Stomach (tissue), 9 donors: ENCODE measurements around the gene MRPS14. TPM values are rescaled to one million over a fixed set of nuclear protein-coding genes. Genes with fewer than 3 reads are reported as not detected.

Experiments used
- DNase-seq, 2 donors: peaks; one replicate each; pipeline versions ENCODE4 v3.0.0 to v3.0.0-alpha.2; 2013 to 2019
- H3K27ac ChIP-seq, 5 donors: fragments of 200-600 bp in 4 of 5; sonication (generic) in 4 of 5; one replicate each; pipeline ENCODE4 v1.5.1; 2013 to 2019; ENCODE audit warnings: mild to moderate bottlenecking in 1 of 5, moderate library complexity in 1 of 5
- H3K27me3 ChIP-seq, 3 donors: fragments of 200-600 bp; sonication (generic); one replicate each; pipeline ENCODE4 v1.5.1; 2017 to 2019; ENCODE audit warnings: mixed run types in 1 of 3
- H3K36me3 ChIP-seq, 4 donors: fragments of 200-600 bp; sonication (generic); 1 replicate in 3 of 4; 2 replicates in 1 of 4; pipeline ENCODE4 v1.5.1; 2016 to 2019
- H3K4me1 ChIP-seq, 4 donors: fragments of 200-600 bp; sonication (generic); one replicate each; pipeline ENCODE4 v1.5.1; 2016 to 2019
- H3K4me3 ChIP-seq, 4 donors: fragments of 200-600 bp; sonication (generic) in 3 of 4; one replicate each; pipeline ENCODE4 v1.5.1; 2016 to 2019; ENCODE audit warnings: mild to moderate bottlenecking in 1 of 4
- H3K9me3 ChIP-seq, 4 donors: fragments of 200-600 bp; sonication (generic); one replicate each; pipeline ENCODE4 v1.5.1; 2016 to 2019
- EP300 ChIP-seq: sonication (generic); formaldehyde crosslinking; IDR thresholded peaks from one replicate; pipeline ENCODE4 v1.6.1; 2017; ENCODE audit warnings: antibody characterized with exemption
- POLR2A ChIP-seq, 4 donors: fragments of 450-650 bp; IDR thresholded peaks; one replicate each; pipeline ENCODE4 v1.6.1; 2016; ENCODE audit warnings: antibody characterized with exemption in 4 of 4, control low read depth in 2 of 4, mild to moderate bottlenecking in 1 of 4, moderate library complexity in 1 of 4
- POLR2AphosphoS5 ChIP-seq, 3 donors: sonication (generic); formaldehyde crosslinking; IDR thresholded peaks; one replicate each; pipeline ENCODE4 v1.6.1; 2016; ENCODE audit warnings: antibody characterized with exemption in 3 of 3
- WGBS, 5 donors: extraction: QIAGEN DNeasy Blood & Tissue Kit in 3 of 5; methylation state at CpG; one replicate each; pipeline versions ENCODE4 v1.1.5 to v1.1.7; 2013 to 2018; 5-methylcytosine and 5-hydroxymethylcytosine counted together
- intact Hi-C: fragments of 100-400 bp; cut with DNase I; formaldehyde crosslinking; loops from one replicate; pipeline ENCODE4 v1.15.1; 2023; ENCODE audit warnings: low total_unique reads
- polyA plus RNA-seq, 3 donors: library from polyadenylated mRNA; stranded (reverse); fragments of 200-250 nt; gene quantifications; one replicate each; pipeline ENCODE4 v1.2.3, GENCODE V29; 2013
- total RNA-seq, 5 donors: library from RNA; depleted of rRNA; stranded (reverse); fragments of >200 nt; gene quantifications; one replicate each; pipeline versions ENCODE4 v1.1.0 to v1.2.3, GENCODE V29; 2014 to 2016
- TF ChIP-seq, protein P1 (sequence below), 7 experiments: fragments of 450-650 bp in 4 of 7; fragments of 200-600 bp in 3 of 7; sonication (generic) in 3 of 7; IDR thresholded peaks; one replicate each; pipeline ENCODE4 v1.5.1; 2016 to 2019; ENCODE audit warnings: antibody characterized with exemption in 7 of 7, control low read depth in 2 of 7, mild to moderate bottlenecking in 1 of 7
- donor health status: healthy with polysubstance abuse.
- donor health status: Bipolar disorder and iron deficiency.
- donor health status: healthy.

Gene MRPS14
- total and polyA plus RNA-seq, 8 donors = 7.0 to 45.9 (median 22.3) TPM

DNA sequence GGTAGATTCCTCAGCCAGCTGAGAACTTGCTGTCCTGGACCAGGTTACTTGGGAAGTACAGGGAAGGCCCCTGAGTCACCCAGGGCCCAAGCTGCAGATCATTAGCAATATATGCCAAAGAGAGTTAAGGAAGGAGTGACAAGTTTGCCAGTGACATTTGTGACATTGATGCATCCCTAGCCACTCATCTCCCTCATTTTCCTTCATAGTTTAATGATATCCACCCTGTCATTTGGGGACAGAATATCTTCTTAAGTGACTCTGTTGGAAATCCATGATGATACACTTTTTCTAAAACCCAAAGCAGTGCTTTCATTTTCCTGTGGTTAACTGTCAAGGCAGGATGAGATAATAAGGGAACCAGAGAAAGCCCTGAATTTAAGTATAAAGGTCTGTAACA, 47.6 kb upstream of the MRPS14 start:
- Histone ChIP-seq H3K4me3 (no peak overlapping the region), H3K4me1 (peaks cover 4 to 11% (median 9%) of the 10 kb centered on the region in 4 donors), H3K27me3 (peaks cover 0 to 8% (median 0%) of the 10 kb centered on the region in 3 donors), H3K9me3 (no peaks in the 10 kb centered on the region), H3K27ac (no peak overlapping the region), H3K36me3 (no peaks in the 10 kb centered on the region)
- TF ChIP-seq, protein P1, sequence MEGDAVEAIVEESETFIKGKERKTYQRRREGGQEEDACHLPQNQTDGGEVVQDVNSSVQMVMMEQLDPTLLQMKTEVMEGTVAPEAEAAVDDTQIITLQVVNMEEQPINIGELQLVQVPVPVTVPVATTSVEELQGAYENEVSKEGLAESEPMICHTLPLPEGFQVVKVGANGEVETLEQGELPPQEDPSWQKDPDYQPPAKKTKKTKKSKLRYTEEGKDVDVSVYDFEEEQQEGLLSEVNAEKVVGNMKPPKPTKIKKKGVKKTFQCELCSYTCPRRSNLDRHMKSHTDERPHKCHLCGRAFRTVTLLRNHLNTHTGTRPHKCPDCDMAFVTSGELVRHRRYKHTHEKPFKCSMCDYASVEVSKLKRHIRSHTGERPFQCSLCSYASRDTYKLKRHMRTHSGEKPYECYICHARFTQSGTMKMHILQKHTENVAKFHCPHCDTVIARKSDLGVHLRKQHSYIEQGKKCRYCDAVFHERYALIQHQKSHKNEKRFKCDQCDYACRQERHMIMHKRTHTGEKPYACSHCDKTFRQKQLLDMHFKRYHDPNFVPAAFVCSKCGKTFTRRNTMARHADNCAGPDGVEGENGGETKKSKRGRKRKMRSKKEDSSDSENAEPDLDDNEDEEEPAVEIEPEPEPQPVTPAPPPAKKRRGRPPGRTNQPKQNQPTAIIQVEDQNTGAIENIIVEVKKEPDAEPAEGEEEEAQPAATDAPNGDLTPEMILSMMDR (IDR thresholded peaks at IDR 0.05) = no peak
- no peak for DNase-seq
- intact Hi-C loops = no loop called here

GRCh38 chr1:175067362-175068106, 44.3 kb upstream of the MRPS14 start, which contains the start of gene TNN:
TSS of gene TNN (plus strand) at chr1:175067833. CDS start at chr1:175077419, 9,586 bp downstream.
- Histone ChIP-seq H3K9me3 (no peaks in the 10 kb centered on the region), H3K4me1 (peaks cover 3 to 10% (median 8%) of the 10 kb centered on the region in 4 donors), H3K27ac (no peak within 1 kb of the TSS), H3K36me3 (no peaks in the 10 kb centered on the region), H3K27me3 (no peaks in the 10 kb centered on the region), H3K4me3 (no peak within 1 kb of the TSS)
- 47 to 62% (median 54%) methylated on average over 9 of the region's 9 CpGs for WGBS, 5 donors
- no peak for DNase-seq
- TF ChIP-seq, protein P1 (IDR thresholded peaks at IDR 0.05) = no peak
- TF ChIP-seq POLR2AphosphoS5 (IDR thresholded peaks at IDR 0.05) (no peak), POLR2A (IDR thresholded peaks at IDR 0.05) (no peak), EP300 (no peak)
- intact Hi-C loops = no loop called here

GRCh38 chr1:175062858-175063257, 39.6 kb upstream of the MRPS14 start:
- TF ChIP-seq POLR2AphosphoS5 (IDR thresholded peaks at IDR 0.05) (no peak), POLR2A (IDR thresholded peaks at IDR 0.05) (no peak), EP300 (no peak)
- TF ChIP-seq, protein P1 (IDR thresholded peaks at IDR 0.05) = no peak
- DNase-seq = no peak
- no peaks in the 10 kb centered on the region for H3K27me3 ChIP-seq
- H3K36me3 ChIP-seq = no peaks in the 10 kb centered on the region
- WGBS, 5 donors = 44 to 68% (median 54%) methylated on average over 2 of the region's 2 CpGs
- H3K4me3 ChIP-seq = no peak overlapping the region
- intact Hi-C loops = no loop called here
- no peaks in the 10 kb centered on the region for H3K9me3 ChIP-seq
- no peak overlapping the region for H3K27ac ChIP-seq
- H3K4me1 ChIP-seq = no peaks in the 10 kb centered on the region

- H3K4me1 ChIP-seq = no peaks in the 10 kb centered on the region
- WGBS, 5 donors = 66 to 83% (median 79%) methylated on average over 1 of the region's 1 CpG
- H3K27me3 ChIP-seq = no peaks in the 10 kb centered on the region
- intact Hi-C loops = no loop called here
- TF ChIP-seq POLR2A (IDR thresholded peaks at IDR 0.05) (no peak), EP300 (no peak), POLR2AphosphoS5 (IDR thresholded peaks at IDR 0.05) (no peak)
- TF ChIP-seq, protein P1 (IDR thresholded peaks at IDR 0.05) = no peak
- no peaks in the 10 kb centered on the region for H3K9me3 ChIP-seq
- no peak for DNase-seq
- H3K27ac ChIP-seq = no peak overlapping the region
- no peak overlapping the region for H3K4me3 ChIP-seq
- H3K36me3 ChIP-seq = no peaks in the 10 kb centered on the region
Observed at GRCh38 chr1:175062339-175062738, 39.1 kb upstream of the MRPS14 start.
